SK-N-SH (cell line): ENCODE results near the gene CTNNA3. TPM values are rescaled to one million over a fixed set of nuclear protein-coding genes. Genes with fewer than 3 reads are reported as not detected.

Experiments used
- CTCF ChIA-PET: fragments of 300-600, 350-600 bp; formaldehyde crosslinking; extraction: SDS; loops from one replicate; lab custom pipeline; 2021; lab: Yijun Ruan, JAX
- POLR2A ChIA-PET: fragments of 350-600 bp; sonication (Branson Sonifier 250); formaldehyde crosslinking; extraction: SDS; loops from one replicate; lab custom pipeline; 2020; ENCODE audit warnings: antibody characterized with exemption, inconsistent platforms; lab: Yijun Ruan, JAX
- DNase-seq: peaks from one replicate; pipeline ENCODE4 v3.0.0; 2012
- H2AFZ ChIP-seq: fragments of 200-600 bp; sonication (generic); 2 replicates; pipeline ENCODE4 v1.8.1; 2016; ENCODE audit warnings: antibody characterized with exemption, mild to moderate bottlenecking, low read depth
- H3F3A ChIP-seq: fragments of 200-600 bp; sonication (generic); replicated peaks from 2 replicates; pipeline ENCODE3; 2016; ENCODE audit warnings: antibody characterized with exemption, mild to moderate bottlenecking; ENCODE audit not compliant: insufficient read depth
- H3K27ac ChIP-seq, 2 experiments: fragments of 200-500 bp in 1 of 2; fragments of 200-600 bp in 1 of 2; sonication (Bioruptor generic) in 1 of 2; sonication (generic), shearing (Covaris generic) in 1 of 2; 2 replicates each; pipeline versions ENCODE4 v1.5.1 to v1.6.1; 2014 to 2016; ENCODE audit warnings: low read depth in 2 of 2, inconsistent platforms in 1 of 2, low read length in 1 of 2, mild to moderate bottlenecking in 1 of 2, mixed read lengths in 1 of 2
- H3K27me3 ChIP-seq: fragments of 200-600 bp; sonication (generic), shearing (Covaris generic); 2 replicates; pipeline ENCODE4 v1.6.1; 2016; ENCODE audit warnings: mixed run types; ENCODE audit not compliant: insufficient read depth
- H3K36me3 ChIP-seq, 2 experiments: fragments of 200-500 bp in 1 of 2; fragments of 200-600 bp in 1 of 2; sonication (Bioruptor generic) in 1 of 2; sonication (generic) in 1 of 2; replicated peaks in 1 of 2; 2 replicates each; pipeline versions ENCODE3 to v1.5.1; 2014 to 2016; ENCODE audit warnings: low read length in 1 of 2, mild to moderate bottlenecking in 1 of 2; ENCODE audit not compliant: insufficient read depth in 2 of 2, control insufficient read depth in 1 of 2
- H3K4me1 ChIP-seq, 2 experiments: fragments of 200-500 bp in 1 of 2; fragments of 200-600 bp in 1 of 2; sonication (Bioruptor generic) in 1 of 2; sonication (generic), shearing (Covaris generic) in 1 of 2; 2 replicates each; pipeline versions ENCODE4 v1.5.1 to v1.6.1; 2014 to 2016; ENCODE audit warnings: low read depth in 1 of 2, low read length in 1 of 2, mixed run types in 1 of 2; ENCODE audit not compliant: insufficient read depth in 2 of 2, control insufficient read depth in 1 of 2
- H3K4me2 ChIP-seq: fragments of 200-600 bp; sonication (generic), shearing (Covaris generic); 2 replicates; pipeline ENCODE4 v1.6.1; 2017; ENCODE audit warnings: mixed run types
- H3K4me3 ChIP-seq, 2 experiments: fragments of 200-500 bp in 1 of 2; fragments of 200-600 bp in 1 of 2; sonication (Bioruptor generic) in 1 of 2; sonication (generic), shearing (Covaris generic) in 1 of 2; 2 replicates each; pipeline versions ENCODE4 v1.5.1 to v1.8.1; 2014 to 2016; ENCODE audit warnings: low read depth in 2 of 2, inconsistent platforms in 1 of 2, low read length in 1 of 2, mild to moderate bottlenecking in 1 of 2, mixed read lengths in 1 of 2, moderate library complexity in 1 of 2
- H3K79me2 ChIP-seq: fragments of 200-600 bp; sonication (generic); 2 replicates; pipeline ENCODE4 v1.8.1; 2017; ENCODE audit warnings: mild to moderate bottlenecking; ENCODE audit not compliant: insufficient read depth
- H3K9ac ChIP-seq: fragments of 200-600 bp; sonication (generic); 2 replicates; pipeline ENCODE4 v1.6.1; 2017; ENCODE audit warnings: mixed run types
- H3K9me2 ChIP-seq: fragments of 200-600 bp; sonication (generic); 2 replicates; pipeline ENCODE4 v1.6.1; 2017; ENCODE audit warnings: mixed run types
- H3K9me3 ChIP-seq: fragments of 200-600 bp; sonication (generic); 2 replicates; pipeline ENCODE4 v1.6.1; 2017; ENCODE audit warnings: mixed run types, mild to moderate bottlenecking, moderate library complexity
- H4K20me1 ChIP-seq: fragments of 200-600 bp; sonication (generic); 2 replicates; pipeline ENCODE4 v1.6.1; 2017; ENCODE audit warnings: mild to moderate bottlenecking, mixed run types; ENCODE audit not compliant: insufficient read depth
- CTCF ChIP-seq: fragments of 200-600 bp; sonication (generic); IDR thresholded peaks from 2 replicates; pipeline ENCODE4 v1.6.1; 2017; ENCODE audit warnings: antibody characterized with exemption, mild to moderate bottlenecking, moderate library complexity
- ELF1 ChIP-seq: IDR thresholded peaks from 2 replicates; pipeline ENCODE4 v1.4.0; 2012
- EZH2phosphoT487 ChIP-seq: fragments of 200-600 bp; sonication (generic); IDR thresholded peaks from 2 replicates; pipeline ENCODE4 v1.6.1; 2017; ENCODE audit warnings: low read depth, mixed run types, mild to moderate bottlenecking, antibody characterized with exemption, moderate library complexity, borderline replicate concordance
- FOXJ3 ChIP-seq: sonication (generic); formaldehyde crosslinking; IDR thresholded peaks from 2 replicates; pipeline ENCODE4 v1.5.1; 2020; ENCODE audit warnings: mild to moderate bottlenecking, missing genetic modification reagents
- IRF3 ChIP-seq: fragments of 150-350 bp; IDR thresholded peaks from 2 replicates; pipeline ENCODE4 v1.6.1; 2016; ENCODE audit warnings: mild to moderate bottlenecking, low read depth, low read length
- MAX ChIP-seq: IDR thresholded peaks from 2 replicates; pipeline ENCODE4 v1.4.0; 2012; ENCODE audit warnings: low read depth
- MEF2A ChIP-seq: IDR thresholded peaks from 2 replicates; pipeline ENCODE4 v1.4.0; 2012; ENCODE audit warnings: low read depth, borderline replicate concordance
- NFIC ChIP-seq: IDR thresholded peaks from 2 replicates; pipeline ENCODE4 v1.4.0; 2012; ENCODE audit warnings: borderline replicate concordance
- NRF1 ChIP-seq: IDR thresholded peaks from 2 replicates; pipeline ENCODE4 v1.6.1; 2012; ENCODE audit warnings: low read depth, mild to moderate bottlenecking, low read length
- PBX3 ChIP-seq: IDR thresholded peaks from 2 replicates; pipeline ENCODE4; 2012
- RAD21 ChIP-seq: IDR thresholded peaks from 2 replicates; pipeline ENCODE4 v1.6.1; 2012; ENCODE audit warnings: mild to moderate bottlenecking, low read length
- RFX5 ChIP-seq: IDR thresholded peaks from 2 replicates; pipeline ENCODE4 v1.6.1; 2012; ENCODE audit warnings: mild to moderate bottlenecking, improper control_type of control experiment, low read length
- RXRA ChIP-seq: IDR thresholded peaks from 2 replicates; pipeline ENCODE4 v1.4.0; 2012; ENCODE audit warnings: low read depth, mild to moderate bottlenecking, borderline replicate concordance
- SMC3 ChIP-seq: IDR thresholded peaks from 2 replicates; pipeline ENCODE4 v1.6.1; 2012; ENCODE audit warnings: low read depth, low read length, improper control_type of control experiment
- TAF1 ChIP-seq: IDR thresholded peaks from 2 replicates; pipeline ENCODE4 v1.6.1; 2012; ENCODE audit warnings: low read depth, mild to moderate bottlenecking, low read length, moderate library complexity, borderline replicate concordance
- TCF12 ChIP-seq: IDR thresholded peaks from 2 replicates; pipeline ENCODE4 v1.4.0; 2012
- USF1 ChIP-seq: IDR thresholded peaks from 2 replicates; pipeline ENCODE4 v1.4.0; 2012; ENCODE audit warnings: low read depth, borderline replicate concordance
- YY1 ChIP-seq: IDR thresholded peaks from 2 replicates; pipeline ENCODE4 v1.4.0; 2012; ENCODE audit warnings: low read depth, mild to moderate bottlenecking
- ZBTB33 ChIP-seq: IDR thresholded peaks from 2 replicates; pipeline ENCODE4 v1.4.0; 2012; ENCODE audit warnings: low read depth, borderline replicate concordance
- polyA plus RNA-seq, 3 experiments: library from polyadenylated mRNA; depleted of rRNA; stranded (reverse); fragments of >200 nt; gene quantifications; 2 replicates each; pipeline ENCODE4 v1.2.3, GENCODE V29; 2012

CTNNA3 gene
- polyA plus RNA-seq, 1 of the 3 experiments (the other 2 are of a cell fraction), result not detected

GRCh38 chr10:66292922-66293321 is 1403.1 kb downstream of the CTNNA3 start:
- Histone ChIP-seq H3K9me2 (no peaks in the 10 kb centered on the region), H2AFZ (no peak overlapping the region), H3K36me3 (no peaks in the 10 kb centered on the region), H3K4me1 (no peaks in the 10 kb centered on the region), H3K9ac (no peak overlapping the region), H3K79me2 (no peaks in the 10 kb centered on the region), H3K4me2 (no peak overlapping the region), H3K9me3 (no peaks in the 10 kb centered on the region), H3K27me3 (no peaks in the 10 kb centered on the region), H3K4me3 (no peak overlapping the region), H4K20me1 (no peaks in the 10 kb centered on the region), H3K27ac (no peak overlapping the region), H3F3A (no peaks in the 10 kb centered on the region)
- ChIA-PET CTCF (interaction anchor here (1.6 kb wide), 1 partner anchor 10 kb away, joined by 3 read pairs; no protein-coding TSS in a partner anchor), POLR2A (no interaction called here)
- no peak for DNase-seq
- no peak for TF ChIP-seq USF1
- no peak for TF ChIP-seq CTCF
- TF ChIP-seq TCF12, result no peak
- TF ChIP-seq PBX3, result no peak
- TF ChIP-seq EZH2phosphoT487, result no peak
- TF ChIP-seq TAF1, result no peak
- TF ChIP-seq NRF1, result no peak
- no peak for TF ChIP-seq RFX5
- TF ChIP-seq MAX, result no peak
- TF ChIP-seq MEF2A, result no peak
- TF ChIP-seq ZBTB33, result no peak
- TF ChIP-seq YY1, result no peak
- no peak for TF ChIP-seq ELF1
- TF ChIP-seq IRF3, result no peak
- no peak for TF ChIP-seq FOXJ3 (CRISPR knock-in tag)
- TF ChIP-seq RXRA, result no peak
- TF ChIP-seq SMC3, result no peak
- no peak for TF ChIP-seq RAD21
- TF ChIP-seq NFIC, result no peak
